Activated CD4-positive, alpha-beta memory T cell treated with anti-CD3 and anti-CD28 coated beads, Interleukin-2, amount 10 ng/mL, durations not matched to agents 7 days and 5 days (primary cell): ENCODE data around the gene SLC44A1. TPM values are rescaled to one million over a fixed set of nuclear protein-coding genes. Genes with fewer than 3 reads are reported as not detected.

ENCODE experiments used
- CTCF ChIA-PET: fragments of 350-600 bp; sonication (Branson Sonifier 250); formaldehyde crosslinking; loops from one replicate; lab custom pipeline; 2021; ENCODE audit warnings: antibody characterized with exemption, inconsistent platforms; lab: Charles Lee
- POLR2A ChIA-PET: fragments of 350-600 bp; sonication (Branson Sonifier 250); formaldehyde crosslinking; loops from one replicate; lab custom pipeline; 2021; ENCODE audit warnings: antibody characterized with exemption; lab: Charles Lee
- DNase-seq: peaks from one replicate; pipeline ENCODE4 v3.0.0-alpha.2; 2020
- H3K27ac Mint-ChIP-seq: one replicate; pipeline ENCODE4 v1.8.0; 2021; ENCODE audit warnings: mild to moderate bottlenecking, mixed read lengths
- H3K27me3 Mint-ChIP-seq: one replicate; pipeline ENCODE4 v1.8.0; 2021; ENCODE audit warnings: mixed read lengths
- H3K36me3 Mint-ChIP-seq: one replicate; pipeline ENCODE4 v1.8.0; 2021; ENCODE audit warnings: low read depth, mixed read lengths
- H3K4me1 Mint-ChIP-seq: one replicate; pipeline ENCODE4 v1.8.0; 2021; ENCODE audit warnings: mixed read lengths
- H3K4me3 Mint-ChIP-seq: one replicate; pipeline ENCODE4 v1.8.0; 2021; ENCODE audit warnings: mild to moderate bottlenecking, mixed read lengths
- H3K9me3 Mint-ChIP-seq: one replicate; pipeline ENCODE4 v1.8.0; 2021; ENCODE audit warnings: mixed read lengths
- total RNA-seq, 2 experiments: library from RNA; stranded (reverse); gene quantifications; one replicate each; pipeline ENCODE4 v1.2.3, GENCODE V29; 2021

SLC44A1 gene
- total RNA-seq, 2 experiments from 2014 or later, result 9.5 to 10.2 TPM

- Mint-ChIP-seq H3K4me3 (no peak overlapping the region), H3K27me3 (no peaks in the 10 kb centered on the region), H3K36me3 (no peaks in the 10 kb centered on the region), H3K4me1 (peaks cover 4% of the 10 kb centered on the region), H3K9me3 (no peaks in the 10 kb centered on the region), H3K27ac (no peak overlapping the region)
- ChIA-PET POLR2A (no interaction called here), CTCF (interaction anchor here (0.6 kb wide), 1 partner anchor 112 kb away, joined by 4 read pairs; no protein-coding TSS in a partner anchor)
- no peak for DNase-seq
Observed at GRCh38 chr9:105281926-105282325, 37.5 kb downstream of the SLC44A1 start.

GRCh38 chr9:105282870-105283621 lies 38.6 kb downstream of the SLC44A1 start:
- Mint-ChIP-seq H3K9me3 (no peaks in the 10 kb centered on the region), H3K27ac (no peak overlapping the region), H3K27me3 (no peaks in the 10 kb centered on the region), H3K4me3 (no peak overlapping the region), H3K36me3 (no peaks in the 10 kb centered on the region), H3K4me1 (peaks cover 4% of the 10 kb centered on the region)
- no peak for DNase-seq
- POLR2A ChIA-PET, result no interaction called here
- CTCF ChIA-PET, result no interaction called here

GRCh38 chr9:105283795-105284194 lies 39.3 kb downstream of the SLC44A1 start:
- CTCF ChIA-PET, result interaction anchor here (0.6 kb wide), 1 partner anchor 19 kb away, joined by 4 read pairs; no protein-coding TSS in a partner anchor
- Mint-ChIP-seq H3K4me3 (no peak overlapping the region), H3K27me3 (no peaks in the 10 kb centered on the region), H3K4me1 (peaks cover 4% of the 10 kb centered on the region), H3K9me3 (no peaks in the 10 kb centered on the region), H3K36me3 (no peaks in the 10 kb centered on the region), H3K27ac (no peak overlapping the region)
- POLR2A ChIA-PET, result no interaction called here
- no peak for DNase-seq

- H3K4me3 Mint-ChIP-seq, result no peak overlapping the region
- no peak overlapping the region for H3K27ac Mint-ChIP-seq
- POLR2A ChIA-PET, result no interaction called here
- no peaks in the 10 kb centered on the region for H3K27me3 Mint-ChIP-seq
- H3K4me1 Mint-ChIP-seq, result peaks cover 4% of the 10 kb centered on the region
- CTCF ChIA-PET, result interaction anchor here (0.6 kb wide), 1 partner anchor 19 kb away, joined by 4 read pairs; no protein-coding TSS in a partner anchor
- no peaks in the 10 kb centered on the region for H3K9me3 Mint-ChIP-seq
- DNase-seq, result no peak
- H3K36me3 Mint-ChIP-seq, result no peaks in the 10 kb centered on the region
Observed at GRCh38 chr9:105284463-105284862, 40.0 kb downstream of the SLC44A1 start.

- Mint-ChIP-seq H3K27me3 (no peaks in the 10 kb centered on the region), H3K4me1 (peaks cover 4% of the 10 kb centered on the region), H3K4me3 (no peak overlapping the region), H3K9me3 (no peaks in the 10 kb centered on the region), H3K36me3 (no peaks in the 10 kb centered on the region), H3K27ac (no peak overlapping the region)
- no peak for DNase-seq
- CTCF ChIA-PET, result no interaction called here
- POLR2A ChIA-PET, result no interaction called here
Observed at GRCh38 chr9:105286098-105286497, 41.6 kb downstream of the SLC44A1 start.

- Mint-ChIP-seq H3K4me1 (peaks cover 3% of the 10 kb centered on the region), H3K9me3 (no peaks in the 10 kb centered on the region), H3K27ac (no peak overlapping the region), H3K27me3 (no peaks in the 10 kb centered on the region), H3K36me3 (no peaks in the 10 kb centered on the region), H3K4me3 (no peak overlapping the region)
- ChIA-PET POLR2A (no interaction called here), CTCF (no interaction called here)
- DNase-seq, result no peak
Observed at GRCh38 chr9:105289305-105289704, 44.9 kb downstream of the SLC44A1 start.

- POLR2A ChIA-PET, result no interaction called here
- H3K27me3 Mint-ChIP-seq, result no peaks in the 10 kb centered on the region
- CTCF ChIA-PET, result no interaction called here
- no peaks in the 10 kb centered on the region for H3K36me3 Mint-ChIP-seq
- H3K9me3 Mint-ChIP-seq, result no peaks in the 10 kb centered on the region
- no peak overlapping the region for H3K27ac Mint-ChIP-seq
- H3K4me3 Mint-ChIP-seq, result no peak overlapping the region
- DNase-seq, result no peak
- peaks cover 5% of the 10 kb centered on the region for H3K4me1 Mint-ChIP-seq
Observed at GRCh38 chr9:105290418-105290817, 46.0 kb downstream of the SLC44A1 start.

GRCh38 chr9:105290954-105291353 lies 46.5 kb downstream of the SLC44A1 start:
- CTCF ChIA-PET, result no interaction called here
- no peaks in the 10 kb centered on the region for H3K27me3 Mint-ChIP-seq
- no peak for DNase-seq
- peaks cover 5% of the 10 kb centered on the region for H3K4me1 Mint-ChIP-seq
- no peaks in the 10 kb centered on the region for H3K9me3 Mint-ChIP-seq
- H3K36me3 Mint-ChIP-seq, result no peaks in the 10 kb centered on the region
- H3K4me3 Mint-ChIP-seq, result no peak overlapping the region
- H3K27ac Mint-ChIP-seq, result no peak overlapping the region
- POLR2A ChIA-PET, result no interaction called here

- POLR2A ChIA-PET, result no interaction called here
- H3K9me3 Mint-ChIP-seq, result no peaks in the 10 kb centered on the region
- no peak overlapping the region for H3K27ac Mint-ChIP-seq
- peaks cover 5% of the 10 kb centered on the region for H3K4me1 Mint-ChIP-seq
- no peak overlapping the region for H3K4me3 Mint-ChIP-seq
- no peak for DNase-seq
- no peaks in the 10 kb centered on the region for H3K36me3 Mint-ChIP-seq
- H3K27me3 Mint-ChIP-seq, result no peaks in the 10 kb centered on the region
- CTCF ChIA-PET, result no interaction called here
Observed at GRCh38 chr9:105291422-105291859, 47.0 kb downstream of the SLC44A1 start.

- H3K27me3 Mint-ChIP-seq, result no peaks in the 10 kb centered on the region
- H3K36me3 Mint-ChIP-seq, result no peaks in the 10 kb centered on the region
- POLR2A ChIA-PET, result no interaction called here
- no peaks in the 10 kb centered on the region for H3K9me3 Mint-ChIP-seq
- DNase-seq, result no peak
- CTCF ChIA-PET, result no interaction called here
- H3K27ac Mint-ChIP-seq, result no peak overlapping the region
- H3K4me3 Mint-ChIP-seq, result no peak overlapping the region
- H3K4me1 Mint-ChIP-seq, result peaks cover 5% of the 10 kb centered on the region
Observed at GRCh38 chr9:105291938-105292337, 47.5 kb downstream of the SLC44A1 start.

GRCh38 chr9:105293408-105293807 lies 49.0 kb downstream of the SLC44A1 start:
- H3K4me1 Mint-ChIP-seq, result peaks cover 5% of the 10 kb centered on the region
- POLR2A ChIA-PET, result no interaction called here
- H3K4me3 Mint-ChIP-seq, result no peak overlapping the region
- no peak overlapping the region for H3K27ac Mint-ChIP-seq
- H3K36me3 Mint-ChIP-seq, result no peaks in the 10 kb centered on the region
- no peaks in the 10 kb centered on the region for H3K27me3 Mint-ChIP-seq
- CTCF ChIA-PET, result no interaction called here
- DNase-seq, result no peak
- no peaks in the 10 kb centered on the region for H3K9me3 Mint-ChIP-seq

GRCh38 chr9:105295201-105295550 lies 50.7 kb downstream of the SLC44A1 start:
- Mint-ChIP-seq H3K27me3 (no peaks in the 10 kb centered on the region), H3K27ac (no peak overlapping the region), H3K36me3 (no peaks in the 10 kb centered on the region), H3K4me3 (no peak overlapping the region), H3K9me3 (no peaks in the 10 kb centered on the region), H3K4me1 (peaks cover 19% of the 10 kb centered on the region)
- CTCF ChIA-PET, result no interaction called here
- no peak for DNase-seq
- POLR2A ChIA-PET, result no interaction called here

- CTCF ChIA-PET, result no interaction called here
- Mint-ChIP-seq H3K4me3 (no peak overlapping the region), H3K27ac (no peak overlapping the region), H3K4me1 (peaks cover 19% of the 10 kb centered on the region), H3K36me3 (no peaks in the 10 kb centered on the region), H3K9me3 (no peaks in the 10 kb centered on the region), H3K27me3 (no peaks in the 10 kb centered on the region)
- POLR2A ChIA-PET, result no interaction called here
- DNase-seq, result no peak
Observed at GRCh38 chr9:105295986-105296385, 51.5 kb downstream of the SLC44A1 start.

GRCh38 chr9:105296445-105296844 lies 52.0 kb downstream of the SLC44A1 start:
- H3K27ac Mint-ChIP-seq, result no peak overlapping the region

More at GRCh38 chr9:105296445-105296844, 52.0 kb downstream of the SLC44A1 start:
- ChIA-PET CTCF (no interaction called here), POLR2A (no interaction called here)
- H3K27me3 Mint-ChIP-seq, result no peaks in the 10 kb centered on the region
- peaks cover 19% of the 10 kb centered on the region for H3K4me1 Mint-ChIP-seq
- DNase-seq, result no peak
- no peaks in the 10 kb centered on the region for H3K36me3 Mint-ChIP-seq
- H3K9me3 Mint-ChIP-seq, result no peaks in the 10 kb centered on the region
- H3K4me3 Mint-ChIP-seq, result no peak overlapping the region
